Natural killer cell treated with Interleukin-12 subunit alpha and Interleukin-12 subunit beta and Interleukin-15 and Interleukin-18, amount 100 ng/mL, for 72 hours (primary cell): ENCODE data around the gene YWHAQ. TPM values are rescaled to one million over a fixed set of nuclear protein-coding genes. Genes with fewer than 3 reads are reported as not detected.
"Not testable (repeated sequence)": the region's sequence is repeated elsewhere in the genome, so short reads cannot be mapped to it uniquely, and the experiment has no call there.

ENCODE experiments used
- ATAC-seq, 2 donors: fragments of 150-1000 bp; cut with Tn5 transposase in 1 of 2; sonication (Bioruptor Pico), chemical (Tn5 transposase) in 1 of 2; 2 replicates each; pipeline ENCODE4 v1.10.0; 2021
- DNase-seq: peaks from one replicate; pipeline ENCODE4 v3.0.0; 2022; ENCODE audit warnings: low spot score
- H3K27ac Mint-ChIP-seq, 2 donors: 1 replicate in 1 of 2; 2 replicates in 1 of 2; pipeline ENCODE4 v1.8.0; 2022; ENCODE audit warnings: mixed read lengths in 2 of 2, mild to moderate bottlenecking in 1 of 2, moderate library complexity in 1 of 2
- H3K27me3 Mint-ChIP-seq, 2 donors: 1 replicate in 1 of 2; 2 replicates in 1 of 2; pipeline ENCODE4 v1.8.0; 2022; ENCODE audit warnings: mixed read lengths in 2 of 2
- H3K36me3 Mint-ChIP-seq: one replicate; pipeline ENCODE4 v1.8.0; 2022; ENCODE audit warnings: mixed read lengths
- H3K4me1 Mint-ChIP-seq, 2 donors: 1 replicate in 1 of 2; 2 replicates in 1 of 2; pipeline ENCODE4 v1.8.0; 2022; ENCODE audit warnings: low read depth in 2 of 2, mixed read lengths in 2 of 2, mild to moderate bottlenecking in 1 of 2
- H3K4me3 Mint-ChIP-seq: one replicate; pipeline ENCODE4 v1.8.0; 2022; ENCODE audit warnings: mixed read lengths
- H3K9me3 Mint-ChIP-seq: 2 replicates; pipeline ENCODE4 v1.8.0; 2022; ENCODE audit warnings: mixed read lengths
- total RNA-seq, 2 donors: library from RNA; stranded (reverse); gene quantifications; one replicate each; pipeline ENCODE4 v1.2.3, GENCODE V29; 2022

Gene YWHAQ
- total RNA-seq, 2 donors from 2014 or later = 221 to 318 TPM

GRCh38 chr2:9637330-9637729 lies 6.5 kb upstream of the YWHAQ start:
- Mint-ChIP-seq H3K4me1 (peaks cover 23 to 29% of the 10 kb centered on the region in 2 donors), H3K27me3 (peaks cover 0 to 5% of the 10 kb centered on the region in 2 donors), H3K9me3 (no peaks in the 10 kb centered on the region), H3K27ac (peak overlapping the region in 1 of 2 donors; percentile 33), H3K36me3 (no peaks in the 10 kb centered on the region), H3K4me3 (peak overlapping the region; percentile 13)
- DNase-seq = no peak
- ATAC-seq = peak in 1 of 2 donors; percentile 47

DNA sequence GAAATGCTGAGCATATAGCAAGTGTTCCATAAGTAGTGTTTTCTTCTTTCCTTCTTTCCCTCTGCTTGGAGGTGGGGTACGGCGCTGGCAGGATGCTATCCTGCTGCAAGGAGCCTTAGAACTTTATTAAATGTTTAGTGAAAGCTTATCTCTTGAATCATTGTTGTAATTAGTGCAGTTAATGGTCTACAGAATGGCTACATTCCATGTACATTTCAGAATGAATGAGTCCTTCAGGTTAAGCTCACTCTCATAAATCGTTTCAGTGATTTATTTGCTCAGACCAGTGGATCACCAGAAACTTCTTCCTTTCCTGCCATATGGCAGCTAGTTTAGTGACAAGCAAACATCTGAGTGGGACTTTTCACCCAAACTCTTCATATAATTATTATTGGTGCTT lies 3.3 kb upstream of the YWHAQ start:
- no peaks in the 10 kb centered on the region for H3K9me3 Mint-ChIP-seq
- DNase-seq (no peak), ATAC-seq (no peak)
- peaks cover 23 to 33% of the 10 kb centered on the region in 2 donors for H3K4me1 Mint-ChIP-seq
- H3K27me3 Mint-ChIP-seq = no peaks in the 10 kb centered on the region
- H3K4me3 Mint-ChIP-seq = no peak overlapping the region
- H3K36me3 Mint-ChIP-seq = peaks cover 9% of the 10 kb centered on the region
- no peak overlapping the region for H3K27ac Mint-ChIP-seq

DNA sequence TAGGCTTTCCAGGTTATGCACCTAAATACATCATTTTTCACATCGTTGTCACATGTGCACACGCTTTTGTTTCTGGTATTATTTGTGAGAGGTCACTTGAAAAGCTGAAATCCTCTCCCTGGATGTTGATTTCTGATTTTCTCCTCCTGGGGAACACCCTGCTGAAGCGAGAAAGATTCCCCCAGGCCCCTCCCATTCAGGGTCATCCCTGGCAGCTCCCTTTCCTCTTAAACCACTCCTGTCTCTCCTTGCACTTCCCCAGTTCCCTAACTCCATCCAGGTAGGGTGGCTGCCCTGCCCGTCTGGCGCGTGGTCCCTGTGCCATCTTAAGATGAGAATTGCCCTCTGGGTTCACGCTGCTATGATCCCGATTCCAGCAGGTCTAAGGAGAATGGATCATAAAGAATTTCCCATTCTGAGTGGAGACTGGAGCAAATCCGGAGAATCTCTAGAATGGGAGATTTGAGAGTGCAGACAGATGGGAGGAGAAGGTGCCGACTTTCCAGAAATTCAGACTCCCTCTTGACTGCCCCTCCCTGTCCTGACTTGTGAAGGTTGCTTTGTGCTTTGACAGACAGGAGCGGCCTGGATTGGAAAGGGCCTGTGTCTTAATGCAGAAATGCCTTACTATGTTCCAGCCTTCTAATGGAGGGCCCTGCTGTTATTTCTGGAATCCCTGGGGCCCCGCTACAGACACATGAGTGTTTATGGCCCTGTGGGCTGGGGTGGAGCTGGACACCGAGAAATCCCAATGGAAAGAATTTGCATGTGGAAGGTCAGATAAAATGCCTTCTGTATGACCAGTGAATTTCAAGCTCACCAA lies 1.3 kb upstream of the YWHAQ start:
- Mint-ChIP-seq H3K27ac (peak overlapping the region; percentile 48 to 78), H3K36me3 (peaks cover 30% of the 10 kb centered on the region), H3K4me3 (peak overlapping the region; percentile 99), H3K4me1 (peaks cover 34 to 47% of the 10 kb centered on the region in 2 donors), H3K27me3 (no peaks in the 10 kb centered on the region), H3K9me3 (no peaks in the 10 kb centered on the region)
- DNase-seq = no peak
- ATAC-seq = no peak

GRCh38 chr2:9631553-9631819 lies 689 bp upstream of the YWHAQ start:
- no peak for DNase-seq
- H3K4me1 Mint-ChIP-seq = peaks cover 40 to 49% of the 10 kb centered on the region in 2 donors
- H3K27me3 Mint-ChIP-seq = no peaks in the 10 kb centered on the region

GRCh38 chr2:9630117-9630735 lies 571 bp downstream of the YWHAQ start:
- Mint-ChIP-seq H3K9me3 (no peaks in the 10 kb centered on the region), H3K36me3 (peaks cover 36% of the 10 kb centered on the region), H3K4me3 (peak overlapping the region; percentile 99), H3K27me3 (no peaks in the 10 kb centered on the region), H3K4me1 (peaks cover 48 to 61% of the 10 kb centered on the region in 2 donors), H3K27ac (peak overlapping the region; percentile 48 to 78)
- DNase-seq (peak; percentile 85), ATAC-seq (peak; percentile 69 to 74)

More at GRCh38 chr2:9631553-9631819, 689 bp upstream of the YWHAQ start:
- peaks cover 32% of the 10 kb centered on the region for H3K36me3 Mint-ChIP-seq
- ATAC-seq = no peak
- no peaks in the 10 kb centered on the region for H3K9me3 Mint-ChIP-seq
- peak overlapping the region; percentile 48 to 78 for H3K27ac Mint-ChIP-seq
- H3K4me3 Mint-ChIP-seq = peak overlapping the region; percentile 99

DNA sequence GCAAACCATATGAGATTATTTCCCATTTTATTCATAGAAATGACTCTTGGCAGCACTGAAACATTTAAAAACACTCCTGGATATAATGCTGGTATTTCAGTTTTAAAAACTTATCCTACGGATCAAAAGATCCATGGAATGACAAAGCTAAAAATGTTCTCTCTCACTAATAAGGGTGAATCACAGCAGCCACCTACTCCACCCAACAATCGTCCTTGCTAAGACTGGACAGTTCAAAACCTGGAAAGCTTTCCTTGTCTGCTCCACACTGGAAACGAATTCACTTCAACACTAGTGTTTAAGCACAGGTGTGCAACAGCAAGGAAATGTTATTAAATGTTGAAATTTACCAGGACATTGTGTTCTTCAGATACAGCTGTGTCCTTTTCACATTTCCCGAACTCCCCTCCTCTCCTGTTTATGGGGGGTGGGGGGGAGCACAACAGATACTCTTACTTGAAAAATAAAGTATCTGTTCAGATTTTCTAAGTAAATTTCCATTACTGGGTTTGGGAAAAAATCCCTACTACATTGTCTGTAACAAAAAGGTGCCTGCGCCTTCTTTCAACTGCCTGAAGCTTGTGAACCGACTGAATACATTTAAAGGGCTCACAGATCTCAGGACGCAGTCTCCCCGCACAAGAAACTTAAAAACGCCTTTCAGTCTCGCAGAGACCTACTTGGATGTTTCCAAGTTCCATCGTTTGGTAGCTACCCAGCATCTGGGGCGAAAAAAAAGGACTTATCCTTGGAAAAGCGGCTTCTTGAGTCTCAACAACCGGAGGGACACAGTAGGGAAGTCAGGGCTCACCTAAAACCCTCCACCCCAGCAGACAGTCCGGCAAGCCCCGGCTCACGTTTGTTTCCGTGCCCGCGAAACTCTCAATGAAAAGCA lies 1.3 kb downstream of the YWHAQ start:
- Mint-ChIP-seq H3K27ac (peak overlapping the region; percentile 28 to 48), H3K36me3 (peaks cover 36% of the 10 kb centered on the region), H3K9me3 (no peaks in the 10 kb centered on the region), H3K4me3 (peak overlapping the region; percentile 99), H3K27me3 (no peaks in the 10 kb centered on the region), H3K4me1 (peaks cover 50 to 63% of the 10 kb centered on the region in 2 donors)
- DNase-seq = no peak
- ATAC-seq = no peak

DNA sequence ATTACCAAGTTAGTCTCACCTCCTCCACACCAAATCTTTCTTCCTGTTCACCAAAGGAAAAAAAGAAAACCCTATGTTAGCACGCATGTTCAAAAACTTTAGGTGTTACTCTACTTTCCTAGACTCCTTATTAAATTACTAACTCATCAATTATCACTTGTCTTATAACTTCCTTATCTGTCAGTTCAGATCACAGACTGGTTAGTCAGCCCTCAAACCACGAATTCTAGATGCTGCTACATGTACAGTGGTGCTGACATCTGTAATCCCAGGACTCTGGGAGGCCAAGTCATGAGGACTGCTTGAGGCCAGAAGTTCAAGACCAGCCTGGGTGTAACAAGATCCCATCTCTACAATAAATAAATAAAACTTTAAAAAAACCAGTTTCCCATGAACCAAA lies 3.5 kb downstream of the YWHAQ start:
- Mint-ChIP-seq H3K36me3 (peaks cover 37% of the 10 kb centered on the region), H3K27ac (peak overlapping the region; percentile 28 to 48), H3K27me3 (no peaks in the 10 kb centered on the region), H3K4me1 (peaks cover 63 to 77% of the 10 kb centered on the region in 2 donors), H3K9me3 (no peaks in the 10 kb centered on the region), H3K4me3 (peak overlapping the region; percentile 99)
- no peak for DNase-seq
- no peak for ATAC-seq

GRCh38 chr2:9623151-9623550 lies 7.6 kb downstream of the YWHAQ start:
- peaks cover 70 to 87% of the 10 kb centered on the region in 2 donors for H3K4me1 Mint-ChIP-seq
- no peak overlapping the region for H3K4me3 Mint-ChIP-seq
- H3K9me3 Mint-ChIP-seq = no peaks in the 10 kb centered on the region
- H3K27ac Mint-ChIP-seq = no peak overlapping the region
- peaks cover 29% of the 10 kb centered on the region for H3K36me3 Mint-ChIP-seq
- no peaks in the 10 kb centered on the region for H3K27me3 Mint-ChIP-seq
- ATAC-seq (no peak), DNase-seq (no peak)

DNA sequence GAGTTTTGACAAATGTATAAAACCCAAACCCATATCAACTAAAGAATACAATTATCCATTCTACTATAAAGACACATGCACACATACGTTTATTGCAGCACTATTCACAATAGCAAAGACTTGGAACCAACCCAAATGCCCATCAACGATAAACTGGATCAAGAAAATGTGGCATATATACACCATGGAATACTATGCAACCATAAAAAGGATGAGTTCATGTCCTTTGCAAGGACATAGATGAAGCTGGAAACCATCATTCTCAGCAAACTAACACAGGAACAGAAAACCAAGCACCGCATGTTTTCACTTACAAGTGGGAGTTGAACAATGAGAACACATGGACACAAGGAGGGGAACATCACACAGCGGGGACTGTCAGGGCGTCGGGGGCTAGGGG lies 9.1 kb downstream of the YWHAQ start:
- not testable (repeated sequence) for H3K9me3 Mint-ChIP-seq, DNase-seq, H3K27ac Mint-ChIP-seq, H3K4me3 Mint-ChIP-seq, H3K27me3 Mint-ChIP-seq, ATAC-seq
- peaks cover 16% of the 10 kb centered on the region for H3K36me3 Mint-ChIP-seq
- H3K4me1 Mint-ChIP-seq = peaks cover 67 to 84% of the 10 kb centered on the region in 2 donors

- Mint-ChIP-seq H3K27ac (peak overlapping the region; percentile 71 to 84), H3K27me3 (no peaks in the 10 kb centered on the region), H3K36me3 (peaks cover 16% of the 10 kb centered on the region), H3K9me3 (no peaks in the 10 kb centered on the region), H3K4me3 (peak overlapping the region; percentile 48), H3K4me1 (peaks cover 78 to 95% of the 10 kb centered on the region in 2 donors)
- ATAC-seq (peak; percentile 86 to 93), DNase-seq (no peak)
Measured at GRCh38 chr2:9618410-9618809, 12.4 kb downstream of the YWHAQ start.

DNA sequence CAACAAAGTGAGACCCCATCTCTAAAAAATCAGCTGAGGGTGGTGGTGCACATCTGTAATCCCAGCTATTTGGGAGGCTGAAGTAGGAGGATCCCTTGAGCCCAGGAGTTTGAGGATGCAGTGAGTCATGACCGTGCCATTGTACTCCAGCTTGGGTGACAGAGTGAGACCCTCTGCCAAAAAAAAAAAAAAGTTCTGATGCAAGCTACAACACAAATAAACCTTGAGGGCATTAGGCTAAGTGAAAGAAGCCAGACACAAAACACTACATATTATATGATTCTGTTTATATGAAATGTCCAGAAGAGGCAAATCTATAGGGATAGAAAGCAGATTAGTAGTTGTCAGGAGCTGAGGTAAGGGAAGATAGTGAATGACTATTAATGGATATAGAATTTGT lies 13.0 kb downstream of the YWHAQ start:
- H3K4me1 Mint-ChIP-seq = peaks cover 78 to 97% of the 10 kb centered on the region in 2 donors
- peaks cover 16% of the 10 kb centered on the region for H3K36me3 Mint-ChIP-seq

DNA sequence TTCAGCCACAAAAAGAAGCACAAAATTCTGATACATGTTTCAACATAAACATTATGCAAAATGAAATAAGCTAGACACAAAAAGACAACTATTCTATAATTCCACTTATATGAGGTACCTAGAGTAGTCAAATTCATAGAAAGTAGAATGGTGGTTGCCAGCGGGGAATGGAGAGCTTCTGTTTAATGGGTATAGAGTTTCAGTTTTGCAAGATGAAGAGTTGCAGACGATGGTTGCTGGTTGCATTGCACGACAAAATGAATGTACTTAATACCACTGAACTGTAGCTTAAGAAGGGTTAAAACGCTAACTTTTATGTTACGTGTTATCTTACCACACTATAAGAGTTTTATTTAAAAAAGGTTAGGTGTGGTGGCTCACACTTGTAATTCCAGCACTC lies 13.5 kb downstream of the YWHAQ start:
- DNase-seq (no peak), ATAC-seq (no peak)
- Mint-ChIP-seq H3K4me1 (peaks cover 81 to 97% of the 10 kb centered on the region in 2 donors), H3K36me3 (peaks cover 15% of the 10 kb centered on the region), H3K27ac (peak overlapping the region; percentile 71 to 84), H3K27me3 (no peaks in the 10 kb centered on the region), H3K9me3 (no peaks in the 10 kb centered on the region), H3K4me3 (peak overlapping the region; percentile 48)

More for the DNA sequence above, 13.0 kb downstream of the YWHAQ start:
- no peaks in the 10 kb centered on the region for H3K9me3 Mint-ChIP-seq
- H3K27me3 Mint-ChIP-seq = no peaks in the 10 kb centered on the region
- ATAC-seq = no peak
- H3K27ac Mint-ChIP-seq = peak overlapping the region; percentile 71 to 84
- H3K4me3 Mint-ChIP-seq = peak overlapping the region; percentile 48
- DNase-seq = no peak

GRCh38 chr2:9614562-9614961 lies 16.2 kb downstream of the YWHAQ start:
- Mint-ChIP-seq H3K9me3 (no peaks in the 10 kb centered on the region), H3K4me3 (peak overlapping the region; percentile 5), H3K4me1 (peaks cover 77 to 92% of the 10 kb centered on the region in 2 donors), H3K36me3 (peaks cover 4% of the 10 kb centered on the region), H3K27ac (peak overlapping the region in 1 of 2 donors; percentile 74), H3K27me3 (no peaks in the 10 kb centered on the region)
- DNase-seq (no peak), ATAC-seq (no peak)
